Activated naive CD8-positive, alpha-beta T cell (primary cell): ENCODE data around the gene TPM2.
A peak's percentile ranks its signal among the peaks of the same experiment; 100 is the strongest.

ENCODE experiments used
- H3K27ac Mint-ChIP-seq: one replicate; pipeline ENCODE4 v1.8.0; 2021; ENCODE audit warnings: mixed read lengths
- H3K27me3 Mint-ChIP-seq: one replicate; pipeline ENCODE4 v1.8.0; 2021; ENCODE audit warnings: mixed read lengths
- H3K36me3 Mint-ChIP-seq: one replicate; pipeline ENCODE4 v1.8.0; 2021; ENCODE audit warnings: mixed read lengths
- H3K4me1 Mint-ChIP-seq: one replicate; pipeline ENCODE4 v1.8.0; 2021; ENCODE audit warnings: low read depth, mixed read lengths
- H3K4me3 Mint-ChIP-seq: one replicate; pipeline ENCODE4 v1.8.0; 2021; ENCODE audit warnings: mild to moderate bottlenecking, mixed read lengths
- H3K9me3 Mint-ChIP-seq: one replicate; pipeline ENCODE4 v1.8.0; 2021; ENCODE audit warnings: low read depth, mixed read lengths

The TPM2 gene

DNA sequence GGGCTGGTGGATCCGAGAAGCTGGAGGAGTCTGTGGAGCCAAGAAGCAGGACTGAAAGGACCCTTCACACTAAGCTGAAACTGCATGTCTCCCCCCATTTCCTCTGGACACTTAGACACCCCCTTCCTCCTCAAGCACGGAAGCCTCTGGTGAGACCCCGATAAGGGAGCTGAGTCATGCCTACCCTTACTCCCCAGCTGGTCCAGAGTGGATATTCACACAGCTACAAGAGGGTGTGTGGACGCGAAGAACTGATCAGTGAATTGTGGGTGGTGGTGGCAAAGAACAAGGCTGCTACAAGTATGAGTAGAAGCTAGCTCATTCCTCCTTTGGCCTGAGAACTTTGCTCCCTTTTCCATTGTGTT lies 37.9 kb upstream of the TPM2 start:
- Mint-ChIP-seq H3K4me1 (peaks cover 2% of the 10 kb centered on the region), H3K27me3 (no peaks in the 10 kb centered on the region), H3K36me3 (peaks cover 9% of the 10 kb centered on the region), H3K9me3 (no peaks in the 10 kb centered on the region), H3K4me3 (no peak overlapping the region), H3K27ac (no peak overlapping the region)

- Mint-ChIP-seq H3K9me3 (no peaks in the 10 kb centered on the region), H3K27me3 (no peaks in the 10 kb centered on the region), H3K36me3 (peaks cover 9% of the 10 kb centered on the region), H3K4me3 (peak overlapping the region; percentile 77), H3K4me1 (no peaks in the 10 kb centered on the region), H3K27ac (no peak overlapping the region)
Measured at GRCh38 chr9:35726931-35727330, 37.2 kb upstream of the TPM2 start.

GRCh38 chr9:35725362-35725761 lies 35.6 kb upstream of the TPM2 start:
- H3K27ac Mint-ChIP-seq, result no peak overlapping the region
- no peaks in the 10 kb centered on the region for H3K9me3 Mint-ChIP-seq
- peaks cover 9% of the 10 kb centered on the region for H3K36me3 Mint-ChIP-seq
- no peaks in the 10 kb centered on the region for H3K27me3 Mint-ChIP-seq
- H3K4me1 Mint-ChIP-seq, result no peaks in the 10 kb centered on the region
- no peak overlapping the region for H3K4me3 Mint-ChIP-seq

DNA sequence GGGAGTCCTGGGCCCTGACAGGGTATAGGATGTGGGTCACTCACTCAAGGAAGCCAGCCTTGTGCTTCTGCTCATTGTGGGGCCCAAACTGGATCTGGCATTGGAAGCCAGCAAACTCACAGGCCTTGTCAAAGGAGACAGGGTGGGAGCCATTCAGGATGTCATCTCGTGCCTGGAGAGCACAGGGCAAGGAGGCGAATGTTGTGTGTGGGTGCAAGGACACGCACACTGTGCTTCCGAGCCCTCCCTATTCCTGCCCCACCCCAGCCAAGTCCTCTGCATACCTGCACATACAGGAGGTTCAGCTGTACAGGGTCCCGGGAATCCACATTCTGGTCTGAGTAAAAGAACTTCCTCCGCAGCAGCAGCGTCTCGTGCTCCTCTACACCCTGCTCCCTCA lies 34.2 kb upstream of the TPM2 start:
- no peaks in the 10 kb centered on the region for H3K27me3 Mint-ChIP-seq
- H3K27ac Mint-ChIP-seq, result no peak overlapping the region
- no peak overlapping the region for H3K4me3 Mint-ChIP-seq
- no peaks in the 10 kb centered on the region for H3K4me1 Mint-ChIP-seq
- peaks cover 9% of the 10 kb centered on the region for H3K36me3 Mint-ChIP-seq
- no peaks in the 10 kb centered on the region for H3K9me3 Mint-ChIP-seq

DNA sequence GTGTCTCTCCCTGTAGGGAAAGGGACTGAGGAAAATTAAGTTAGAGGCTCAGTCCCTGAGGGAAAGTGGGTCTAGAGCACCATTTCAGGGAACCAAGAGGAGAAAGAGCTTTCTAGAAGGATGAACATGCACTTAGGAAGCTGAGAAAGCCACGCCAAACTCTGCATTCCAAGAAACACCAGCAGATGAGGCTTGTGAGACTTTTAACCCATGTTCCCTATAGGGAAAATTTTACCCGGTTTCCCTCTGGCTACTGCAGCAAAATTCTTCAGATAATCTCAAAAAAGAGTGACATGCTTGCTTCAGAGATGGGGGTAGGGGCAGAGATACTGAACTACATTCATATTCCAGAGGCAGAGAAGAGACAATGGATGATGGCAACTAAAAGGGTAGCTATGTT lies 33.7 kb upstream of the TPM2 start:
- H3K27ac Mint-ChIP-seq, result no peak overlapping the region
- H3K4me1 Mint-ChIP-seq, result no peaks in the 10 kb centered on the region
- H3K36me3 Mint-ChIP-seq, result peaks cover 9% of the 10 kb centered on the region
- H3K4me3 Mint-ChIP-seq, result no peak overlapping the region
- no peaks in the 10 kb centered on the region for H3K27me3 Mint-ChIP-seq
- H3K9me3 Mint-ChIP-seq, result no peaks in the 10 kb centered on the region

DNA sequence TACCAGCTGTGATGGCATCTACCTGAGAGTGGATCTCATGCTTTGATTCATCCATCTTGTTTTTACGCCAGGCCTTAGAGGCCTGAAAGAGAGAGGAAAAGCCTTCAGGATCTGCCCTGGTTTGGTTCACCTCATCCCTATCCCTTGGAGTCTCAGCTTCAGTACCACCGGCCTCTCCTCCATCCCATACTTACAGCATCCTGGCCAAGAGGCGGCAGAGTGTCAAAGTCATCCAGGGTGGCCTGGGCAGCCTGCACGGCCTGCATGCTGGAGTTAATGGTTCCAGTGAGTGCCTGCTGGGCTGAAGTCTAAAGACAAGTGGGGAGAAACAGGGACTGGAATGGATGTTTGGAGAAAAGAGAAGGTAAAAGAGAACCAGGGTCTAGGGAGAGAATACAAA lies 29.8 kb upstream of the TPM2 start:
- H3K36me3 Mint-ChIP-seq, result peaks cover 10% of the 10 kb centered on the region
- H3K27me3 Mint-ChIP-seq, result no peaks in the 10 kb centered on the region
- H3K27ac Mint-ChIP-seq, result no peak overlapping the region
- no peak overlapping the region for H3K4me3 Mint-ChIP-seq
- no peaks in the 10 kb centered on the region for H3K4me1 Mint-ChIP-seq
- H3K9me3 Mint-ChIP-seq, result no peaks in the 10 kb centered on the region

DNA sequence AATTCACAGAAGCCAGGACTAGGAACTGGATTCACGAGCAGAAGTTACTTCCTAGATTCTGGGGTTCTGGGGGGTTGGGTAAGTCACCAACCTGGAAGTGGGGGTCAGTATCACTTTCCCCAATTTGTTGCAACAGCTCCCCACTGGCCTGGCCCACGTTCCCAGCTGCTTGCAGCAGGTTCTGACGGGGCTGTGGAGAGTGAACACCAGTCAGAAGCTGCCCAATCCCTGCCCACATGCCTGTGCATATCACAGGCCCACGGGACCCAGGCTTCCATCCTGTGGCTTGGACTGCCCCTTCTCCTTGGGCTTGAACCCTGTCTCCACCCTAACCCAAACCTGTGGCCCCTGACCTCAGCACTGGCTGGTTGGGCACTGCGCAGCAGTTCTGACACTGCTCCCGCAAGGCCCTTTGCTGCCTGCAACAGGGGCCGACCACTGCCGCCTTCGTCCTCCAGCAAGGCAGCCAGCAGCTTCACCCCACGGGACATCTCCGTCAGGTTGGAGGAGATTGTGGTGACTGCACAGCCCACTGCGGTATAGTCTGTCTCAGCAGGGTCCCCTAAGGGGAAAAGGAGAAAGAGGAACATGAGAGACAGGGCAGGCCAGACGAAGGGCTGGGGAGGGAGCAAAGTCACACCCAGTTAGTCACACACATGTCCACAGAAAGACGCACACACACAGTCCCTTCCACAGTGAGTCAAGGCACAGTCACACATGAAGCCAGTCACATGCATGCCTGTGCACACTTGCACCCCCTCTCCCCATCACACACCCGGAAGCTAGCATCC lies 29.2 kb upstream of the TPM2 start:
- Mint-ChIP-seq H3K27ac (no peak overlapping the region), H3K27me3 (no peaks in the 10 kb centered on the region), H3K4me3 (no peak overlapping the region), H3K9me3 (no peaks in the 10 kb centered on the region), H3K36me3 (peaks cover 8% of the 10 kb centered on the region), H3K4me1 (no peaks in the 10 kb centered on the region)

- no peaks in the 10 kb centered on the region for H3K9me3 Mint-ChIP-seq
- no peaks in the 10 kb centered on the region for H3K27me3 Mint-ChIP-seq
- H3K27ac Mint-ChIP-seq, result no peak overlapping the region
- peaks cover 8% of the 10 kb centered on the region for H3K36me3 Mint-ChIP-seq
- H3K4me3 Mint-ChIP-seq, result no peak overlapping the region
- no peaks in the 10 kb centered on the region for H3K4me1 Mint-ChIP-seq
Measured at GRCh38 chr9:35717132-35717870, 27.6 kb upstream of the TPM2 start.

DNA sequence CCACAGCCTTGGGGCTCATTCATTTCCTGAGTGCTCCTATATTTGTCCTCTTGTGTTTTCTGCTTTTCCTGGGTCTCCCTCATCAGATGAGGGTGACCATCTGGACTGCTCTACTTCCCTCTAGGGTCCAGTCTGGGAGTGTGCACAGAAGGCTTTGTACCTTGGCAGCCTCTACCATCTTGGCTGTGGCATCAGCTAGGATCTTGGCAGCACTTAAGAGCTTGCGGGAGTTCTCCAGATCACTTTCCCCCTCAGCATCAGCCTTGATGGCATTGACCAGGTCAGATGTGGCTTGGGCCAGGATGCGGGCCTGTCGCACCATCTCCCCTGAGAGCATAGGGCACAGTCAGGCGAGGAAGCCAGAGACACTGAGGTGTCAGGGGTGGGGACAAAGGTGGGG lies 26.5 kb upstream of the TPM2 start:
- Mint-ChIP-seq H3K9me3 (no peaks in the 10 kb centered on the region), H3K4me1 (no peaks in the 10 kb centered on the region), H3K4me3 (no peak overlapping the region), H3K36me3 (peaks cover 8% of the 10 kb centered on the region), H3K27me3 (no peaks in the 10 kb centered on the region), H3K27ac (peak overlapping the region; percentile 73)

GRCh38 chr9:35714579-35715252 lies 25.0 kb upstream of the TPM2 start:
- Mint-ChIP-seq H3K4me3 (no peak overlapping the region), H3K36me3 (peaks cover 11% of the 10 kb centered on the region), H3K4me1 (no peaks in the 10 kb centered on the region), H3K27ac (no peak overlapping the region), H3K9me3 (no peaks in the 10 kb centered on the region), H3K27me3 (no peaks in the 10 kb centered on the region)

GRCh38 chr9:35714123-35714522 lies 24.4 kb upstream of the TPM2 start:
- Mint-ChIP-seq H3K4me3 (no peak overlapping the region), H3K36me3 (peaks cover 11% of the 10 kb centered on the region), H3K9me3 (no peaks in the 10 kb centered on the region), H3K4me1 (no peaks in the 10 kb centered on the region), H3K27me3 (no peaks in the 10 kb centered on the region), H3K27ac (no peak overlapping the region)

GRCh38 chr9:35713578-35713977 lies 23.9 kb upstream of the TPM2 start:
- no peak overlapping the region for H3K4me3 Mint-ChIP-seq
- H3K4me1 Mint-ChIP-seq, result no peaks in the 10 kb centered on the region
- H3K27me3 Mint-ChIP-seq, result no peaks in the 10 kb centered on the region
- H3K27ac Mint-ChIP-seq, result peak overlapping the region; percentile 8
- peaks cover 11% of the 10 kb centered on the region for H3K36me3 Mint-ChIP-seq
- no peaks in the 10 kb centered on the region for H3K9me3 Mint-ChIP-seq

DNA sequence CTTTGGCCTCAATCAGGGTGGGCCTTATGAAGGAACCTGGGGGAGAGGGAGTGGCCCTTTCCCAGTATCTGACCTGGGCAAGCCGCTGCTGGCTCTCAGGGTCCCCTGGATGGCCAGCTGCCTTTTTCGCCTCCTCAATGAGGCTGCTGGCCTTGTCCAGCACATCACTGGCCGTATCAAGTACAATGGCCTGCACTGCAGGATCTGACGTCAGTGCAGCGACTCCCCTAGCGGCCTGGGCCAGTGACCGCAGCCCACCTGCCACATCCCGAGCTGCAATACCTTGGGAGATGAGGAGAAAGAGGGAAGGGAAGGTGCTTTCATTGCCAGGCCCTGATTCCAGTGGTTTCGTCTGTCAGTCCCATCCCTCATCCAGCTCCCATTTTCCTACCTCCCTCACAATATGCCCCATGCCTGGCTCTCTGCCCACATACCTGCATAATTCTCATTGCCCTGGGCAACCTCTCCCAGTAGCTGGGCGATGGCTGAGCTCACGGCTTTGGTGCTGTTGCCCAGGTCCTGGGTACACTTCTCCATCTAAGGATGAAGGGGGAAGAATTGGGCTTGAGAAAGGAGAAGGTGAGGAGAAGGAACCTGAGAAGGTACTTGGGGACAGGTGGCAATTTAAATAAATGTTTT lies 23.2 kb upstream of the TPM2 start:
- no peak overlapping the region for H3K4me3 Mint-ChIP-seq
- no peaks in the 10 kb centered on the region for H3K27me3 Mint-ChIP-seq
- no peak overlapping the region for H3K27ac Mint-ChIP-seq
- no peaks in the 10 kb centered on the region for H3K4me1 Mint-ChIP-seq
- no peaks in the 10 kb centered on the region for H3K9me3 Mint-ChIP-seq
- H3K36me3 Mint-ChIP-seq, result peaks cover 8% of the 10 kb centered on the region

GRCh38 chr9:35711501-35712428 lies 22.0 kb upstream of the TPM2 start:
- Mint-ChIP-seq H3K4me3 (no peak overlapping the region), H3K36me3 (peaks cover 11% of the 10 kb centered on the region), H3K9me3 (no peaks in the 10 kb centered on the region), H3K4me1 (no peaks in the 10 kb centered on the region), H3K27ac (no peak overlapping the region), H3K27me3 (no peaks in the 10 kb centered on the region)
